HG02938 (cell line): ENCODE data around the gene DHX32.

ENCODE experiments used
- ATAC-seq: cut with Tn5 transposase; IDR thresholded peaks from one replicate; pipeline ENCODE4 v1.9.1; 2021; ENCODE audit warnings: mild to moderate bottlenecking, moderate library complexity; ENCODE audit not compliant: unreplicated experiment

The DHX32 gene

DNA sequence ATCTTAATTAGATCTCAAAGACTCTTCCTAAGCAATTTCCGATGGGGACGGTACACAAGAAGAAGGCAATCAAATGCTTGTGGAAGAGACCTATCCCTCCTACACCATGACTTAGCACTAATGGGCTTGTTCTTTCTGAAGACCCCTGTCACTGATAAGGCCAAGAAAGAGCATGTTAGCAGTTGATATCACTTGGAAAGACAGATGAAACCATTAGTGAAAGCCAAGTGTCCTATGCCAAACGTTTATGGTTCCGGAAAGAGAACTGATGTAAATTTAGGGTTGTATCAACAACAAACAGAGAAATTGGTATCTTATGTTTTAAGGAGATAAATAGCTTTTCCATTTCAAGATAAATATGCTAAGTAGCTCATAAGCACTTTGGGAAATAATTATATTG, 64.5 kb downstream of the DHX32 start:
- no peak for ATAC-seq

DNA sequence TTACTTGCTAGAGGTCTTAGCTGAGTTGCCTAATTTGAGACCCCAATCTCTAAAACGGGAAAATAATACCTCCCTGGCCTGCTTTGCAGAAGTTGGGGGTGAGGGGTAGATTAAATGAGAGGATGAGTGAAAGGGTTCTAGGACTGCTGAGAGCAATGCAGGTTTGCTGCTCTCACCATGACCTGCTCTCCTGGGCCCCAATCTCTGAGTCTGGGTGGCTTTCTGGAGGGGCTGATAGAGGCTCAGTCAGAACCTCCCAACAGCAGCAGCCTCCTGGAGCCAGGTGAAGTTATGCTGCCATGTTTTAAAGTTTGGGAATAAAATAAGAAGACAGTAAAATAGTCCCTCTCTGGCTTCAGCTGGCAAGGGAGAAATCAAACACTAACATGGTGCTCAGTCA, 65.3 kb downstream of the DHX32 start:
- ATAC-seq: no peak

DNA sequence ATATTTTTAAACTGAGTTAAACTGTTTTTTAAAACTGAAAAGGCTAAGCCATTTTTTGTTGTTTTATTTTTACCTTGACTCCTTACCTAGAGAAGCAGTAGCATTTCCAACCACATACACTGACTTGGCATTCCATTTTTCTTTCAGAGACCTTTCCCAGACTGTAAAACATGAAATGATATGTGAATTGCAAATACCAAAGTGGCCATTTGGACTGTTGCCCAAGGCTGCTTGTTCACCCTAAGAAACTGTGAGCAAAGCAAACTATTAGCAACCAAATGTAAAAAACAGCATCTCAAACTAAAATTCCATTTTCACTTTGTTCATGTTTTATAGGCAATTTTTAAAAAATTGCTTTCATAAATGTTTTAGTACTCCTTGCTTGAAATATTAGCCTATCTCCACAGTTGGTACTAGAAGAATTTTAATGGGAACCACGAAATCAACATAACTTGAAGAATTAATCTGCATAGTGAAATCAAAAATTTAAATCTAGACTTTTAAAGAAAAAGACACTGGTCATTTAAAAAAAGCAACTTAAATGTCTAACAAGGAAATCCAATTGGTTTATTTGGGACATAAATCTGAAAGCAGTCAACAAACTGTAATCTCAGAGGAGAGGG, 68.9 kb downstream of the DHX32 start:
- no peak for ATAC-seq

DNA sequence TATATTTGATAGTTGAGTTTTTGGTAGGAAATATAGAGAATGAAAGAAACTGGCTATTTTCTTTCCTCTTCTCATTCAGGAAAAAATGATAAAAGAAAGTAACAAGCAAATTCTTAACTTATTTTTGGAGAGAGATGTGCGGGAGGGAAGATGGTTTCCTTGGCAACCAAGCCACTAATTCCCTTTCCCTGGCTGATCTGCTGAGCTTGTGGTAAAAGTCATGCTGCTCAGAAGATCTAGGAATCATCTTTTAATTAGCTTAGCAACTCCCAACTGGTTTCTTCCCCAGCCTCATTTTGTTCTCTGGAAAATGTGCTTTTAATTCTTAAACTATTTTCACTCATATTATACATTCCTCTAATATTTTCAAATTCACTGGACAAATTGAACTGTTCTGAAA, 69.8 kb downstream of the DHX32 start:
- ATAC-seq: no peak

DNA sequence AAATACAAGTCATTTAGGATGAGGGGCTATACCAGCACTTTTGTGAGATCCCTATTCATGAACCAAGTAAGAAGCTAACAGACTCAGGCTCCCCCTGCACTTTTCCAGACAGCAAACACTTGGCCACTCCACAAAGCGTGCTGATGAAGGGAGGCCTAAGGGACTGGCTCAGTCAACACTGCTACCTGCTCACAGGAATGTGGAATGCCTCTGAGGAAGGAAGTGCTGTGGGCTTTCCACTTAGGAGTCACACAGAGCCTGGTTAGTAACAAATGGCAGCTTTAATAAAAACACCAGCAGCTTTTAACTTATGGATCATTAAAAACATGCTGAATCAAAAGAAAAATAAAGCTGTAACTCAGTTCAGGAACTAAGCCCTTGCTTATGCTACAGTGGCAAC, 73.0 kb downstream of the DHX32 start:
- no peak for ATAC-seq

DNA sequence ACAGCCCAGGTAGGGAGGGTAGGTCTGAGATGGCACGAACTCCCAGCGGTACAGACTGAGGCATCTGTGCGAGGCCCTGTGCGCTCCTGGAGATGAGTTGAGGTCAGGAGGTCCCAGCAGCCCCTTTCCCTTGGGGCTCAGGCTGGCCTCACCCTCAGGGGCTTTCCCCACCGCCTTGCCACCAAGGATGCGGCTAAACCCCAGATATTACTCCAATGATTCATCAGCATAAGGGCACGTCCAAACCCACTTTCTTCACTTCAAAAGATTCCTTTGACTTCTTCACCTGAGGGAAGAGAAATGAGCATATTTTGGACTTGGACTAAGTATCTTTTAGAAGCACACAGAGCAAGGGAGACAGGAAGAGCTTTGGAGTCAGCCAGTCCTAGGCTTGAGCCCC, 78.4 kb downstream of the DHX32 start:
- ATAC-seq: no peak

DNA sequence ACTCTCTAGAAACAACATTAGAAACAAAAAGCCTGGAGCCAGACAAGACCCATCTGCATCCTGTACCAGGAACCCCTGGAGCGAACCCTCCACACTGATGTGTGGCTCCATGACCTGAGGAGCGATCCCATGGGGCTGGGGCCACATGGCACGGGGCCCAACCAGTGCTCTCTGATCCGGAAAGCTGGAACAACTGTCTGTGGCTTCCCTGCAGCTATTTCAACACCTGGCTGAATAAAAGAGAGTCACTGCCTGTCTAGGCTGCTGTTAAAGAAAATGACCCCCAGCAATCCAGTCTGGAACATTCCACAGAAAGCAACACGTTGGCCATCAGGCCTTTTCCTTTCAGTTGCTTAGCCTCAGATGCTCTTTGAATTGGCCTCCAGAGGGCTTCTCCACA, 79.0 kb downstream of the DHX32 start:
- ATAC-seq: no peak

DNA sequence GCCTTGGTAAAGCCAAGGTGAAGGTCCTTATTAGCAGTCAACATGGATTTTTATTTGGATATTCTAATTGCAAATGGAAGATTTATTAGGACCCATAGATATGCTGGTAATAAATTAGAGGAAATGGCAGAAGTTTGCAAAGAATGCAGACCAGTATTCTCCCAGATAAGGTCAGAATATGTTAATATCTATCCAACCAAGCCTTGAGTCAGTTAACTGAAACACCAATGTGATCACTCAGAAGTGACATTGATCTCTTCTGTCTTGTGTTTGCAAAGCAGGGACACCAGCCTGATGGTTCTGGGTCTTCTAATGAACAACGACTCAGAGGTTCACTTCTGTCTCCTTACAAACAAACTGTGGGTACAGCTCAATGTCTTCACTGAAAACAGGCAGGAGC, 79.5 kb downstream of the DHX32 start:
- ATAC-seq: no peak

DNA sequence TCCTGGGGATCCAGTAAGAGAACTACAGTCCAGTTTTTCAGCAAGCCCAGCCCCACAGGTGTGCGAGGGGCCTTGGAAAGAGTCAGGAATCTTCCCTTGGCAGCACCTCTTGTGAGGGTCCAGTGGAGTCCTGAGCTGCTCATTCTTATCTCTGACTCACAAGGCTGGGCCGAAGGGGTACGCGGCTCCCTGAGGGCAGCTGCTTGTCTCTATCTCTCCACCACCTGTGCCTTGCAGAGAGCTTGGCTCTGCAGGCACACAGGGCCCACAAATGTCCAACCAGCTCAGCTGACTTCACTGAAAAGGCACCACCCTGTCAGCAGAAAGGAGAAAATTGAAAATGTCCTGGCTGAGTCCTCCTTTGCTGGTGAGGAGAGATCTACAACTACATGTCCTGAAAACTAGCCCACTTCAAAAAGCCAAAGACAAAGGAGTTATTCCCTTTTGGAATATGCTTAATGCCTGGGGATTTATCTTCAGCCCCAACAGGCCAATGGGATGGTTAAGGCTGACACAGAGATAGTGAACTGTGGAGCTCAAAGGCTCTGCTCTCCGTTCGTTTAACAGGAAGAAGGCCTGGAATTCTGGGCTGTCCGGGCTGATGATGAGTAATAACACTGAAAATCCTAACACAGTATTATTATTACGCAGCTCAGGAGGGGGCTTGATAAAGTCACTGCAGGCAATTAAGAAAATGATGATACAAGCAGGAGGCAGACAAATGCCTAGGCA, 81.5 kb downstream of the DHX32 start:
- ATAC-seq: no peak

DNA sequence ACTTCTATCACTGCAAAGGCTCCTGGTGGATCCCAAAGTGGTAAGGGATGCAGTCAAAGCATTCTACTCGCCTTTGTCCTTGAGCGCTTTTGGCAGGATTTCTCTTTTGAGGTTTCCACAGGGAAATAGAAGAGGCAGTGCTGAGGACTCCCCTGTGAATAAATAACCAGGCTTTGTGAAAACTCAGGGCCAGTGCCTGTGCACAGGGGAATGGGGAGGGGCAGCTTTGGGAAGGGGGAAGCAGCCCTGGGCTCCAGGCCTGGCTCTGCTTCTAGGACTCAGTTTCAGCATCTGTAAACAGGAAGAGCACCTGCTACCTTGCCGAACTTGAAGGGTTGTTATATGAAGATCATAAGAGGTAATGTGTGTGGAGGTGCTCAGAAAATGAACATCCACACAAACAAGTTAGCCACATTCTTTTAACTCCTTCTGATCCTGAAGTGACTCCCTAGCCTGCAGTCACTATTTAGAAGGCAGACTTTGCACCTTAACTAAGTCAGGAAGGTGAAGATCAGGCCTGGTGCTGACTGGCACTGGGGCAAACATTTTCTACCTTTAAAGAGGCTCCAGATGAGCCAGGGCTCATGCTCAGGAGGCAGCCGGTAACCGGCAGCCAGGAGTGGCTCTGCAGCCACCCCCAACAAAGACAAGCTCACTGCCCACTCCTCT, 83.0 kb downstream of the DHX32 start:
- no peak for ATAC-seq

DNA sequence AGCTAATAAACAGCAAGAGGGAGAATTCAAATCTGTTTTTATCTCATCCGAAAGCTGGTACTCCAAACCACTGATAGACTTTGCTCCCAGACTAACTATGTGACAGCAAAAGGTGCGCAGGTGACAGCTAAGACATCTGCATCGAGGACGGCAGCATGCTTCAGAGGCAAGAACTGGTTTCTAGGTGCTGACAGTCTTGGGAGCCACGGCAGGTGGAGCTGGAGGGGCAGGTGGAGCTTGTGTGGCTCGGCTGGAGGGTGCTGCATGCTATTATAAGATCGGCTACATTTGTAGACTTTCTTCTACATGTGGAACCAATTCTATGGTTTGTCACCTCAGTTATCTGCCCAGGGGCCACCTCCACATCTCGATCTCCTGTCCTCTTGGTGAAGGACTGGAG, 83.7 kb downstream of the DHX32 start:
- no peak for ATAC-seq

DNA sequence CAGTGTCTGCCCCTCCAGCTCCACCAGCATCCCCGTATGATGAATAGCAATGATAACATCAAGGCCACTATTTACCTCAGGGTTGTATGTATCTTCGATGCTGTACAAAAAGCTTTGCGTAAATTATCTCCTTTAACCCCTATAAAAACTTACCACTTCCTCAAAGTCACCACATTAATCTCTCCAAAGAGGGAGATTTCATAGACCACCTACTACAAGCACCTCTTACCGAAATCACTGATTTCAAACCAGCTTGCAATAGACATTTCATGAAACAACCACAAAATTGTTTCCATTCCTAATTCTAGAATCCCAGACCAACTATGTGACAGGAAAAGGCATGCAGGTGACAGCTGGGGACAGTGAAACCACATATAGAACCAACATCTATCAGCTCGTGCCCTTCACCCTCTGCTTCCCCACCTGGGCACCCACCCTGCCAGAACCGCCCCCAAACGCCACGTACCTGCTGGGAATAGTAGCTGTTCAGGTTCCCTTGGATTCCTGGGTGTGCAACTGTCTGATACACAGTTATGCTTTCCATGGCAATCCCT, 85.4 kb downstream of the DHX32 start:
- ATAC-seq: no peak

DNA sequence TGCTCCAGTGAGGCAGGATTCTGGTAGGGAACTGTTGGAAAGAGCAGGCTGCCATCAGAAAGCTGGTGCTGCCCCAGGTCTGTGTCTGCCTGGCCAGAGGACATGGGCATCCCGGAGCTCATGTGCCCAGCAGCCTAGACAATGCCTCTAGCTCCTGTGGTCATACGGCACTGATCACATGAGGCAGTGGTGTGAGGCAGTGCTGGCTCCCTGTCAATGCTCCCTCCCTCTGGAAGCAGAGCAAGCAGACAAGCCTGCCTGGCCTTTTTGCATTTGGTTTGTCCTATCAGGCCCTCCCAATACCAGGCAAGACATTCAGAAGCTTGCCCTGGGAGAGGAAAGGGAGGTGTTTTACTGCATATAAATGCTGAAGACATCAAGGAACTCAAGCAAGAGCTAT, 86.0 kb downstream of the DHX32 start:
- ATAC-seq: no peak

DNA sequence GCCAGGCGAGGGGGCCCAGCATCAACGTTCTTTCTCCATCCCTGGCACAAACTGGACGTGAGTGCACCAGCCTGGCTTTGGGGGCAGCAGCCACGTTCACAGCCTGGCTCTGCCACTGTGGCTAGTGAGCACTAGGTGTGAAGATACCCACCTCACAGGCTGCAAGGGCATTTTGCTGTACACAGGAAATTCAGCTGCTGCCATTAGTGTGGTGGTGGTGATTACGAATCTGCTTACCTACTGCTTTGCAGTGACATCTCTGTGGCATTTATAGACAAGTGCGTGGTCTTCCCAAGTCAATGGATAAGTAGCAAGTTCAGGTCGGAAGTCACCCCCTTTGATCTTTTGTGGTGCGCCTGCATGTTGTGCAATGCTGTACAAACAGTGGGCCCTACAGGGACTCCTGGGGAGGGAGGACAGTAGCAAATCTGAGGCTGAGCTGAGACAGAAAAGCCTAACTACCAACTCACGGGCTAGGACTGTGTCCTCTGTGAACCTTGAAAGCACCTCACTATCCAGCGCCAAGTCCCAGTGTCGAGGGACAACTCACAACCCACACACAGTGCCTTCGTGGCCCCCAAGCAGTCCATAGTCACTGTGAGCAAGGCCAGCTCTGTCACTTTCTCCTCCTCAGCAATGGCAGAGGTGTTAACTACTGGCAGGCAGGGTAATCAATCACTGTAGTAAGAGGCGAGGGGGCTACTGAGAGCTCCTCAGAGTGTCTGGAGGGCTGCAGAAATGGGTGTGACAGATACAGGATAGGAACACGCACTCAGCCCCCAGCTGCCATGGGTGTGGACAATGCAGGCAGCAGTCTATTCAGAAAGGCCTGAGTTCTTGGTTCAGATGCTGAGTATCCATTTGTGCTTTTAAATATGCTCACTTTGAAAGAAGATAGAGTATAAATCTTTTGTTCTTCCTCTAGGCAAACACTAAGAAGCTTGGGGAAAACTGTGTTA, 88.5 kb downstream of the DHX32 start:
- no peak for ATAC-seq

DNA sequence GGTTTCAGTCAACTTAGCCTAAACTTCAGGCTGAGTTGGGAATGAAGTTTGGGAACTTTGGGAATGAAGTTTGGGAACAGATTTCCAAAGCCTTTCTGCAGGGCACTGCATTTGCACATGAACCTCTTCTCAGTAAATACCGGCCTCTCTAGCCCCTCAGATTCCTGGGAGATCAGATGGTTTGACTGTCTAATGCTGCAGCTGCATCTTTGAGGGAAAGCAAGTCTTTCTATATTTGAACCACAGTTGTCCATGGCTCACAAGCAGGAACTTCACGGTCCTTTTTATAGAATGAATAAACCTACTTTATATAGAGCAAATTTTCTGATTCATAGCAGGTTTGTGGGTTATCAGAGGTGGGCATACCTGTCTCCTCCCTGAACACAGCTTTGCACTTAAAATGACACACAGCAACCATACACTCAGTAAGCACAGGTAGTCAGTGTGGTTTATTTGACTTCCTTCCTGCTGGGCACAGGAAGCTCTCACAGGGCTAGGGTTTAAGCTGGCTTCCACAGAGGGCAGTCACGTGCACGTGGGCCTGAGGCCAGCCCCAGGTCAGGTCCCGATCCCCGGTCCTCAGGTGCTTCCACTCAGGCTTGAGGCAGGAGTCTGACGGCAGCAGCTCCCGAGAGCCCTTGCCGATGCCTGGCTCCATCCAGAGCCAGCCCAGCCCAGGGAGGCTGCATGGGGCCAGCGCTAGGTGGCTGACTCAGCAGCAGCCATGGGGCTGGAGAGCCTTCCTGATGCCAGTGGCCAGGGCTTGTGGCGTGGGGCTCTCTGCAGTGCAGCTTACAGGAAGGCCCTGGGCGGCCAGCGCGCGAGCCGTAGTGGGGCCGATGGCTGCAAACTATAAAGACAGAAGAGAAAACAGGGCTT, 92.7 kb downstream of the DHX32 start:
- no peak for ATAC-seq
